Large intestine (tissue), 3 donors: ENCODE measurements around the gene GRSF1. TPM values are rescaled to one million over a fixed set of nuclear protein-coding genes. Genes with fewer than 3 reads are reported as not detected.
"Not testable (repeated sequence)": the region's sequence is repeated elsewhere in the genome, so short reads cannot be mapped to it uniquely, and the experiment has no call there.

ENCODE experiments used
- DNase-seq, 2 donors: peaks; one replicate each; pipeline versions ENCODE4 v3.0.0 to v3.0.0-alpha.2; 2013
- H3K27ac ChIP-seq: one replicate; pipeline ENCODE4 v1.5.1; 2013; ENCODE audit warnings: low read length
- H3K27me3 ChIP-seq: 2 replicates; pipeline ENCODE4 v1.6.1; 2013; ENCODE audit warnings: low read length; ENCODE audit not compliant: control insufficient read depth, insufficient read depth
- H3K36me3 ChIP-seq: 2 replicates; pipeline ENCODE4 v1.6.1; 2013; ENCODE audit warnings: low read length; ENCODE audit not compliant: control insufficient read depth, insufficient read depth
- H3K4me1 ChIP-seq: one replicate; pipeline ENCODE4 v1.6.1; 2013; ENCODE audit warnings: low read length; ENCODE audit not compliant: control insufficient read depth, insufficient read depth
- H3K4me3 ChIP-seq: one replicate; pipeline ENCODE4 v1.5.1; 2013; ENCODE audit warnings: low read length
- H3K9me3 ChIP-seq: one replicate; pipeline ENCODE4 v1.6.1; 2013; ENCODE audit warnings: mild to moderate bottlenecking, low read depth, low read length, moderate library complexity; ENCODE audit not compliant: control insufficient read depth
- WGBS: methylation state at CpG from one replicate; pipeline ENCODE4 v1.1.5; 2013; ENCODE audit warnings: low lambda C conversion rate; ENCODE audit not compliant: insufficient coverage; 5-methylcytosine and 5-hydroxymethylcytosine counted together
- polyA plus RNA-seq: library from polyadenylated mRNA; unstranded; fragments of 120-200 nt; gene quantifications from one replicate; pipeline ENCODE4 v1.2.1, GENCODE V29; 2013

Gene GRSF1
- polyA plus RNA-seq, 1 donor, result 69.7 TPM

- H3K27me3 ChIP-seq, result no peaks in the 10 kb centered on the region
- no peaks in the 10 kb centered on the region for H3K9me3 ChIP-seq
- no peak for DNase-seq
- H3K4me1 ChIP-seq, result no peaks in the 10 kb centered on the region
- H3K36me3 ChIP-seq, result no peaks in the 10 kb centered on the region
- 78% methylated on average over 4 of the region's 4 CpGs for WGBS
- no peak overlapping the region for H3K27ac ChIP-seq
- H3K4me3 ChIP-seq, result no peak overlapping the region
These were observed 18.8 kb upstream of the GRSF1 start for GRCh38 chr4:70858454-70858853.

GRCh38 chr4:70855464-70855863, 15.8 kb upstream of the GRSF1 start:
- Histone ChIP-seq H3K36me3 (no peaks in the 10 kb centered on the region), H3K27me3 (no peaks in the 10 kb centered on the region), H3K4me1 (no peaks in the 10 kb centered on the region), H3K4me3 (no peak overlapping the region), H3K9me3 (no peaks in the 10 kb centered on the region), H3K27ac (no peak overlapping the region)
- no CpG with 5 or more reads among the region's 2 CpGs for whole genome bisulfite sequencing
- DNase-seq, result no peak

GRCh38 chr4:70849291-70849690, 9.6 kb upstream of the GRSF1 start:
- Histone ChIP-seq H3K27me3 (no peaks in the 10 kb centered on the region), H3K27ac (no peak overlapping the region), H3K9me3 (no peaks in the 10 kb centered on the region), H3K4me1 (no peaks in the 10 kb centered on the region), H3K4me3 (no peak overlapping the region), H3K36me3 (no peaks in the 10 kb centered on the region)
- DNase-seq, result no peak
- WGBS, result 95% methylated on average over 2 of the region's 5 CpGs

- no peaks in the 10 kb centered on the region for H3K9me3 ChIP-seq
- H3K27me3 ChIP-seq, result no peaks in the 10 kb centered on the region
- no peaks in the 10 kb centered on the region for H3K36me3 ChIP-seq
- no peak overlapping the region for H3K27ac ChIP-seq
- DNase-seq, result no peak
- no peaks in the 10 kb centered on the region for H3K4me1 ChIP-seq
- WGBS, result 100% methylated on average over 1 of the region's 9 CpGs
- H3K4me3 ChIP-seq, result no peak overlapping the region
These were observed 4.5 kb upstream of the GRSF1 start for GRCh38 chr4:70844180-70844579.

- Histone ChIP-seq H3K4me1 (no peaks in the 10 kb centered on the region), H3K9me3 (no peaks in the 10 kb centered on the region), H3K27ac (no peak overlapping the region), H3K27me3 (no peaks in the 10 kb centered on the region), H3K4me3 (no peak overlapping the region), H3K36me3 (no peaks in the 10 kb centered on the region)
- no peak for DNase-seq
- WGBS, result no CpG with 5 or more reads among the region's 6 CpGs
These were observed 3.2 kb upstream of the GRSF1 start for GRCh38 chr4:70842761-70843435.

- WGBS, result no CpG with 5 or more reads among the region's 1 CpG
These were observed 2.3 kb upstream of the GRSF1 start for GRCh38 chr4:70841951-70842350.

GRCh38 chr4:70841211-70841610, 1.5 kb upstream of the GRSF1 start:
- H3K4me3 ChIP-seq, result no peak overlapping the region
- no peaks in the 10 kb centered on the region for H3K36me3 ChIP-seq
- H3K4me1 ChIP-seq, result peaks cover 10% of the 10 kb centered on the region
- H3K9me3 ChIP-seq, result no peaks in the 10 kb centered on the region
- no peak overlapping the region for H3K27ac ChIP-seq
- DNase-seq, result no peak
- no peaks in the 10 kb centered on the region for H3K27me3 ChIP-seq

More at GRCh38 chr4:70841951-70842350, 2.3 kb upstream of the GRSF1 start:
- Histone ChIP-seq H3K27ac (no peak overlapping the region), H3K4me3 (no peak overlapping the region), H3K27me3 (no peaks in the 10 kb centered on the region), H3K36me3 (no peaks in the 10 kb centered on the region), H3K4me1 (peaks cover 9% of the 10 kb centered on the region), H3K9me3 (no peaks in the 10 kb centered on the region)
- no peak for DNase-seq

GRCh38 chr4:70840631-70841030, 941 bp upstream of the GRSF1 start:
- not testable (repeated sequence) for H3K9me3 ChIP-seq, DNase-seq, H3K27me3 ChIP-seq, H3K27ac ChIP-seq, H3K36me3 ChIP-seq, H3K4me3 ChIP-seq
- no CpG with 5 or more reads among the region's 16 CpGs for WGBS
- H3K4me1 ChIP-seq, result peaks cover 10% of the 10 kb centered on the region

- peak; percentile 6 to 37 for DNase-seq
- H3K4me1 ChIP-seq, result peaks cover 10% of the 10 kb centered on the region
- H3K4me3 ChIP-seq, H3K9me3 ChIP-seq, H3K27ac ChIP-seq, H3K36me3 ChIP-seq, H3K27me3 ChIP-seq: not testable (repeated sequence)
- WGBS, result no CpG with 5 or more reads among the region's 20 CpGs
These were observed 447 bp upstream of the GRSF1 start for GRCh38 chr4:70840137-70840536.

GRCh38 chr4:70838666-70839588, 763 bp downstream of the GRSF1 start:
- H3K27me3 ChIP-seq, result no peaks in the 10 kb centered on the region
- WGBS, result 0% methylated on average over 1 of the region's 80 CpGs
- H3K4me1 ChIP-seq, result peaks cover 10% of the 10 kb centered on the region
- H3K36me3 ChIP-seq, result peaks cover 15% of the 10 kb centered on the region
- peak; percentile 59 to 84 for DNase-seq
- peak overlapping the region; percentile 82 for H3K4me3 ChIP-seq
- H3K9me3 ChIP-seq, result no peaks in the 10 kb centered on the region
- H3K27ac ChIP-seq, result peak overlapping the region; percentile 83
